IPS DF 4.7 (cell line): ENCODE measurements around the gene MCM9.
A peak's percentile ranks its signal among the peaks of the same experiment; 100 is the strongest.
"Not testable (repeated sequence)": the region's sequence is repeated elsewhere in the genome, so short reads cannot be mapped to it uniquely, and the experiment has no call there.

Source experiments
- DNase-seq: peaks from one replicate; pipeline ENCODE4 v3.0.0-alpha.2; 2013; ENCODE audit warnings: low spot score; ENCODE audit errors: extremely low read depth

Gene MCM9

GRCh38 chr6:118800394-118801071, 134.4 kb downstream of the MCM9 start:
- DNase-seq, result peak; percentile 64

DNA sequence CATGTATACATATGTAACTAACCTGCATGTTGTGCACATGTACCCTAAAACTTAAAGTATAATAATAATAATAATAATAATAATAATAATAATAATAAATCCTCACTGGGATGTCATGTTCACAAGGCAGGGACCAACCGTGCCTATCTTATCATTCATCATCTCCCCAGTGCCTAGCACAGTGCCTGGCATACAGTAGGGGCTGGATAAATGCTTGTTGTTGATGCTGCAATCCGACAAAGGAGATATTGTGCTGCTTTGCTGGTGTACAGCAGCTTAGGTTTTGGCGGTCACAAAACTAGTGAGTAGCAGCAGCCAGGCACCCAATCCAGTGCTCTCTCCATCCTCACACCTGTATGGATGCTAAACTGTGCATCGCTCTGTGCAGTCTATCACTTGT, 135.1 kb downstream of the MCM9 start:
- DNase-seq, result no peak

GRCh38 chr6:118796548-118796947, 138.4 kb downstream of the MCM9 start:
- not testable (repeated sequence) for DNase-seq

GRCh38 chr6:118791499-118791898, 143.5 kb downstream of the MCM9 start:
- no peak for DNase-seq

- DNase-seq, result no peak
Measured at GRCh38 chr6:118789954-118790353, 145.0 kb downstream of the MCM9 start.

DNA sequence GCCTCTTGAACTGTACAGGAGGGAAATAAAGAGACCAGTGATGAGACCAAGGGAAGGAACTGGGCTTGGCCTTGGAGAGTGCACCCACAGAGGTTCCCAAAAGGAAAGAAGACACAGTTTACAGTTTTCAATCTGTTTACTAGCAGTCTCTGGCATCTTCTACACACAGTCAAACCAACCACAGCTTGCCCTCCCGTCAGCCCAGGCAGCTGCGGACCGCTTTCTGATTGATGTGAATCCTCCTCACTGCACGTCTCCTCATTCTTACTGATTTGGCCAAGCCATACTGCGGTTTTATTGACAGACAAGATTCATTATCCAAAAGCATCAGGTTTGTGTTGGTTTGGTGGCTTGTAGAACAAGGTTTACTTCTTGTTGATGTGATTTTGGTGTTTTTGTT, 145.5 kb downstream of the MCM9 start:
- DNase-seq, result no peak

GRCh38 chr6:118788702-118789101, 146.3 kb downstream of the MCM9 start:
- no peak for DNase-seq

GRCh38 chr6:118787724-118788423, 147.1 kb downstream of the MCM9 start:
- no peak for DNase-seq

GRCh38 chr6:118786596-118787453, 148.1 kb downstream of the MCM9 start:
- no peak for DNase-seq

GRCh38 chr6:118785601-118786000, 149.4 kb downstream of the MCM9 start:
- no peak for DNase-seq

DNA sequence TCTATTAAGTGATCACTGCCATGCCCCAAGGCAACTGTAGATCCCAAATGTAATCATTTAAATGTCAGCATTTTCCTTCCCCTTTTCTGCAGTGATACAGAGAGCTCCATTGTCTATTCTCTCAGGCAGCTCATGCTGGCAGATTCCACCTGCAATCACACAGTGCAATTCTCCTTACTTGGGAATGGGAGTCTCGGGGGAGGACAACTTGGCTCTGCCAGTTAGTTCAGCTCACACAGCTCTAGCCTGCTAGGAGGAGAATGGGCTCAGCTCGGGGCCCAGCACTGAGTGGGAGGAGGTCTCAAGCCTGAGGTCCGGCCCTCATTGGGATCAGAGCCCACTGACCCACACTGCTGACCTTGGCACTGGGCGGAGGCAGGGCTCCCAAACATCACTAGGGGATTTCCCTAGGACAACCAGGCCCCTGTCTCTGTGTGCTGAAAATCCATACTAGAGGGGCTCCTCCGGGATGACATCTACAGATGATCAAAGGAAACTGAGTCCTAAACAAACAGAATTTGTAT, 150.3 kb downstream of the MCM9 start:
- no peak for DNase-seq

DNA sequence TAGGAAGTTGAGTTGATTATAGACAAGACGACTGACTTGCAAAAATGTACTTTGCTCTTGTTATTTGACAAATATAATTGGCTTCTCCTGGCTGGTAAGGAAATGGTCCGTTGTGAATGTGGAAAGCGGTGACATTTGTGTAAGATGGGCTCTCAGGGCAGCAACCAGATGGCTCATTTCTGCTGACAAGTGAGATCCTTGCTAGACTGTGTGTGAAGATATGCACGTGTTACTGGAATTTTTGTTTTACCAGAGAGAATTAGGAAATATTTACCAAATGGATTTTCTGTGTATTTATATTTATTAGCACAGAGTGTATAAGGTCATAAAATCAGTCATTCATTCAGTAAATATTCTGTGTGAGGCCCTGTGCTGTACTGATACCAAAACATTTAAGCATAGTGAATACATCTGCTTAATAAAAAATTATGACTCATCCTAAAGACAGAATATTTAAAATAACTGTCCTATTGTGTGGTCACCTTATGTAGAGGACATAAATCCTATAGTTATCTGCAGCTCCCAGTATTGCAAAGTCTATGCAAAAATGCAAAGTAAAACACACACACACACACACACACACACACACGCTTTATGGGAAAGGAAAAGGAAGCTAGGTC, 150.9 kb downstream of the MCM9 start:
- no peak for DNase-seq

DNA sequence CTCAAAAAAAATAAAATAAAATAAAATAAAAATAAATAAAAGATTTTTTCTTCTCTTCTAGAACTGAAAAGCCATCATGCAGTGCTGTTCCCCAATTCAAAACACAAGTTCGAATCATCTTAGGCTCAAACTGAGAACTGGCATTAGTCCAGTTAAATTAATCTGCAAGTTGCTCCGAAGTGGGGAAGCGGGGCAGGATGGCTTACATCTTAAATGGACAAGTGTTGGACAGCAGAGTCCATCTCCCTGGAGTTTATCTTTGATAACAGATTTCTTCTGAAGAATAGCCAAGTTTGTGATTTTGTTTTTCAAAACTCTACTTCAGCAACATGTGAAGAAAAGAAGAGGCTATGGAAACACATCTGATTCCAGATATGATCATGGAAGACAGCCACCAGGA, 152.3 kb downstream of the MCM9 start:
- no peak for DNase-seq

DNA sequence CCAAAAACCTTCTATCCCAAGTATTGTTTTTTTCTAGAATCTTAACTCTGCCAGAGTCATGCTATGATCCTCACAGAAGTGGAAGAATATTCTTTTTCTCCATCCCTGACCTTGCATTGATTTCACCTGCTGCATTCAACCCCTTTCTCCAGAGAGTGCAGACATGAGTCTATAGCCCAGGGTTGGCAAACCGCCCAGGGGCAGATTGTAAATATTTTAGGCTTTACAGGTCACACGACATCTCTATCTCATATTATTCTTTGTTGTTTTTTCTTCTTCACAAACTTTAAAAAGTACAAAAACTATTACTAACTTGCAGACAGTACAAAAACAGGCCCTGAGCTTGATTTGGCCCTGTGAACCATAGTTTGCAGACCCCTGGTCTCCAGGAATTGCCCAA, 153.1 kb downstream of the MCM9 start:
- no peak for DNase-seq

GRCh38 chr6:118780668-118781067, 154.3 kb downstream of the MCM9 start:
- no peak for DNase-seq

GRCh38 chr6:118776607-118777549, 158.1 kb downstream of the MCM9 start:
- DNase-seq, result peak; percentile 56

GRCh38 chr6:118775381-118775780, 159.6 kb downstream of the MCM9 start:
- DNase-seq, result no peak

- DNase-seq, result no peak
Measured at GRCh38 chr6:118774581-118774980, 160.4 kb downstream of the MCM9 start.

DNA sequence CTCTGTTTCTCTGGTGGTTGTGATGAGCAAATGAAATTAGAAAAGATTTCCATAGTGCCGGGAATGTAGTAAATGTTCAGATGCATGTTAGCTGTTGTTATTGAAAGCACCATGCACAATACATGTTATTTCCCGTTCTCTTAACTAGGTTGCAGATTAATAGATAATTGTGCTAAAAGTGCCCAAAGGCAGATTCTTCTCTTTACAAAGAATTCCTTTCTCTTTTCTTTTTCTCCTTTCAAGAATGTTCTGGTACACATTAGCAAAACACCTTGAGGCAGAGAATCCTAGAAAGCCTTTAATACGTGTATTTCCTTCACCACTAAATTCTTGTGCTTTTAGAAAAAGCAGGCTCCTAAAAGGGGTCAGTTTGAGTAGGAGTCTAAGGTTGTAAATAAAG, 162.1 kb downstream of the MCM9 start:
- DNase-seq, result no peak

DNA sequence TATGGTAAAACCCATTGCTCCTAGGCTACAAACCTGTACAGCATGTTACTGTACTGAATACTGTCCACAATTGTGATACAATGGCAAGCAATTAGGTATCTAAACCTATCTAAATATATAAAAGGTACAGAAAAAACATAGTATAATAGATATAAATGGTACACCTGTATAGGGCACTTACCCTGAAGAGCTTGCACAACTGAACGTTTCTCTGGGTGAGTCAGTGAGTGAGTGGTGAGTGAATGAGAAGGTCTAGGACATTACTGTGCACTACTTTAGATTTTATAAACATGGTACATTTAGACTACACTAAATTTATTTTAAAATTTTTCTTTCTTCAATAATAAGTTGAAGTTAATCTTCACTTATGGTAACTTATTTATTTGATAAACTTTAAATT, 163.7 kb downstream of the MCM9 start:
- DNase-seq, result no peak
